ENCODE measurements around the gene DACT3. TPM values are rescaled to one million over a fixed set of nuclear protein-coding genes. Genes with fewer than 3 reads are reported as not detected.

The DACT3 gene
- polyA plus RNA-seq, 3 donors from 2014 or later: not detected

- peak; percentile 97 to 98 (median 98) for DNase-seq
- Mint-ChIP-seq H3K4me3 (peak overlapping the region; percentile 95 to 100 (median 100)), H3K4me1 (peaks cover 29 to 36% of the 10 kb centered on the region in 2 donors), H3K27ac (peak overlapping the region; percentile 100), H3K27me3 (ENCODE audit: low read depth in 3 of 3) (peaks cover 8 to 17% (median 13%) of the 10 kb centered on the region in 3 donors), H3K9me3 (peaks cover 0 to 15% (median 6%) of the 10 kb centered on the region in 6 donors), H3K36me3 (peaks cover 4 to 13% (median 7%) of the 10 kb centered on the region in 3 donors)
Observed at GRCh38 chr19:46600384-46601317, 60.3 kb downstream of the DACT3 start.

GRCh38 chr19:46599716-46600373, 61.1 kb downstream of the DACT3 start:
- Mint-ChIP-seq H3K27ac (peak overlapping the region; percentile 100), H3K36me3 (peaks cover 4 to 13% (median 7%) of the 10 kb centered on the region in 3 donors), H3K9me3 (peaks cover 0 to 15% (median 6%) of the 10 kb centered on the region in 6 donors)

GRCh38 chr19:46598372-46598917, 62.5 kb downstream of the DACT3 start:
- H3K4me3 Mint-ChIP-seq: no peak overlapping the region
- peaks cover 0 to 15% (median 6%) of the 10 kb centered on the region in 6 donors for H3K9me3 Mint-ChIP-seq
- DNase-seq: no peak
- peaks cover 24 to 32% of the 10 kb centered on the region in 2 donors for H3K4me1 Mint-ChIP-seq
- H3K27ac Mint-ChIP-seq: no peak overlapping the region
- peaks cover 8 to 17% (median 13%) of the 10 kb centered on the region in 3 donors for H3K27me3 Mint-ChIP-seq (ENCODE audit: low read depth in 3 of 3)
- peaks cover 4 to 13% (median 7%) of the 10 kb centered on the region in 3 donors for H3K36me3 Mint-ChIP-seq

More at GRCh38 chr19:46599716-46600373, 61.1 kb downstream of the DACT3 start:
- H3K4me1 Mint-ChIP-seq: peaks cover 28 to 36% of the 10 kb centered on the region in 2 donors
- DNase-seq: no peak
- H3K4me3 Mint-ChIP-seq: peak overlapping the region; percentile 95 to 100 (median 100)
- H3K27me3 Mint-ChIP-seq (ENCODE audit: low read depth in 3 of 3): peaks cover 8 to 17% (median 13%) of the 10 kb centered on the region in 3 donors

Other genes with a start within 250 kb of the DACT3 start
- gene CCDC8, start 247.6 kb downstream of the DACT3 start, polyA plus RNA-seq: not detected
- gene PNMA8C, start 232.2 kb downstream of the DACT3 start, polyA plus RNA-seq: under 1 TPM in 1 of 3 donors, not detected in 2; 0.04 TPM
- gene PNMA8A, start 189.6 kb downstream of the DACT3 start, polyA plus RNA-seq: not detected
- not detected for gene PNMA8B, start 165.3 kb downstream of the DACT3 start, polyA plus RNA-seq
- 100 to 1,000 TPM; 151 to 185 (median 178) TPM for gene CALM3, start 59.9 kb downstream of the DACT3 start, polyA plus RNA-seq
- under 1 TPM in 2 of 3 donors, not detected in 1; 0.14 to 0.52 TPM for gene PTGIR, start 36.1 kb downstream of the DACT3 start, polyA plus RNA-seq
- not detected for gene GNG8, start 25.0 kb downstream of the DACT3 start, polyA plus RNA-seq
- gene PRKD2, start 55.9 kb upstream of the DACT3 start, polyA plus RNA-seq: 100 to 1,000 TPM in 1 of 3 donors, 10 to 100 TPM in 2; 36.3 to 116 (median 36.3) TPM
- 1 to 10 TPM in 2 of 3 donors, not detected in 1; 2.2 to 5.4 TPM for gene FKRP, start 84.9 kb upstream of the DACT3 start, polyA plus RNA-seq
- 10 to 100 TPM in 2 of 3 donors, 1 to 10 TPM in 1; 8.8 to 26.8 (median 10.8) TPM for gene STRN4, start 85.3 kb upstream of the DACT3 start, polyA plus RNA-seq
- 10 to 100 TPM; 17.4 to 37.7 (median 32.6) TPM for gene SLC1A5, start 127.4 kb upstream of the DACT3 start, polyA plus RNA-seq
- 100 to 1,000 TPM in 1 of 3 donors, 10 to 100 TPM in 2; 86.8 to 116 (median 90.3) TPM for gene AP2S1, start 189.7 kb upstream of the DACT3 start, polyA plus RNA-seq
- gene ARHGAP35, start 199.8 kb upstream of the DACT3 start, polyA plus RNA-seq: 1 to 10 TPM; 1.5 to 6.9 (median 2.7) TPM

All from immature natural killer cell (primary cell).